ENCODE measurements around the gene LRRC8C.

DNA sequence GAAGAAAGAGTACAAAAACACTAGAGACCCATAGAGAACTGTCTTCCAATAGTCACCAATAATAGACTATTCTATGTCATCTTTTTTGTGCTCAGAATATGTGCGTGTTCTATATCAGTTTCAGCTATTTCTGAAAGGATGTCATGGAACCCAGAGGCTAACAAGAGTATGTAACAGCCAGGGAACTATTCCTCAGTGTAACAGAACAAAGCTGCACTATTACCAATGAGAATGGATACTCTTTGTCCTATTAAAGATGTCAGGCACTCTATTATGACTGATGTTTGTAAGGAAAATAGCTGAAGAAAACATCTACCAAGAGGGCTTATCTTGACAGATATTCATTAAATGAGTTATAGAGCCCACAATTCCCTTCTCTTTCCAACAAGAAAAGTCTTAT, 8.6 kb upstream of the LRRC8C start:
- TF ChIP-seq, protein P1, sequence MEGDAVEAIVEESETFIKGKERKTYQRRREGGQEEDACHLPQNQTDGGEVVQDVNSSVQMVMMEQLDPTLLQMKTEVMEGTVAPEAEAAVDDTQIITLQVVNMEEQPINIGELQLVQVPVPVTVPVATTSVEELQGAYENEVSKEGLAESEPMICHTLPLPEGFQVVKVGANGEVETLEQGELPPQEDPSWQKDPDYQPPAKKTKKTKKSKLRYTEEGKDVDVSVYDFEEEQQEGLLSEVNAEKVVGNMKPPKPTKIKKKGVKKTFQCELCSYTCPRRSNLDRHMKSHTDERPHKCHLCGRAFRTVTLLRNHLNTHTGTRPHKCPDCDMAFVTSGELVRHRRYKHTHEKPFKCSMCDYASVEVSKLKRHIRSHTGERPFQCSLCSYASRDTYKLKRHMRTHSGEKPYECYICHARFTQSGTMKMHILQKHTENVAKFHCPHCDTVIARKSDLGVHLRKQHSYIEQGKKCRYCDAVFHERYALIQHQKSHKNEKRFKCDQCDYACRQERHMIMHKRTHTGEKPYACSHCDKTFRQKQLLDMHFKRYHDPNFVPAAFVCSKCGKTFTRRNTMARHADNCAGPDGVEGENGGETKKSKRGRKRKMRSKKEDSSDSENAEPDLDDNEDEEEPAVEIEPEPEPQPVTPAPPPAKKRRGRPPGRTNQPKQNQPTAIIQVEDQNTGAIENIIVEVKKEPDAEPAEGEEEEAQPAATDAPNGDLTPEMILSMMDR (IDR thresholded peaks at IDR 0.05) = no peak
- no peak for TF ChIP-seq POLR2A (IDR thresholded peaks at IDR 0.05)

Data from upper lobe of left lung (tissue), 4 donors.